GM19324 (cell line): ENCODE data around the gene AFF3.

ENCODE experiments used
- ATAC-seq: cut with Tn5 transposase; IDR thresholded peaks from one replicate; pipeline ENCODE4 v1.9.1; 2021; ENCODE audit warnings: mild to moderate bottlenecking, moderate library complexity; ENCODE audit not compliant: unreplicated experiment, low FRiP score

Gene AFF3

GRCh38 chr2:99867770-99868169 lies 274.6 kb downstream of the AFF3 start:
- ATAC-seq: no peak

DNA sequence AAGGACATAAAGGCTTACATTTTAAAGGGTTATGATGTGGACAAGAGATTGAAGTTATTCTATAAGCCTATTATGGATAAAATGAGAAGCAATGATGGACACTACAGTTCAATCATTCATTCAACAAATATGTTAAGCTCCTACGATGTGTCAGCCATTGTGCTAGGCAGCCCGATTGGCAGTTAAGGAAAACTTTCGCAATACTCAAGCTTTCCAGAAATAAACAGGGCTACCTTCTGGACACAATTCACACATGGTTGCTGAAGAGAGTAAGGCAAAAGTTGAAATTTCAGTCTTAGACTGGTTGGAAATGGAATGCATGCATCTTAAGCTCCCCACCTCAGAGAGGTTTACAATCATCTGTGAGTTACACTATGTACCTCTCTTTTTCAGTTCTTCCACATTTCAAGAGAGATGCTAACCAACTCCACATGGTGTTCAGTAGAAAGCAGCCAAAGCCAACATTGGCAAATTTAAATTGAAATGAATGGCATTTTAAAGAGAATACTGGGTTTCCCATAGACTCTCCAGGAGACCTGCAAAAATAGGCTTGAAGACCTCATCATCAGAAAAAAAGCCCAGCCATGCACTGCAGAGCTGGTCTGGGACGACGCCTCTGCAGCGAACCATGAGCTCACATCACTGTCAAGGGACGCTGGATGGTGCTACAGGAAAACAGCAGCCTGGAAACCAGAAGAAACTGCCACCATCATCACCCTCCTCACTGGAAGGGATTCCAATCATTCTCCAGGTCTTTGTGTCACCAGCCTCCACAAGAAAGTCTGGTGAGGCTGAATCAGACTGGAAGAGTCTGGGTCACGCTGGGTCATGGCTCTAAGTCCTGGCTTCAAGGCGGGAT lies 276.3 kb downstream of the AFF3 start:
- no peak for ATAC-seq

GRCh38 chr2:99864561-99865553 lies 277.5 kb downstream of the AFF3 start:
- no peak for ATAC-seq

DNA sequence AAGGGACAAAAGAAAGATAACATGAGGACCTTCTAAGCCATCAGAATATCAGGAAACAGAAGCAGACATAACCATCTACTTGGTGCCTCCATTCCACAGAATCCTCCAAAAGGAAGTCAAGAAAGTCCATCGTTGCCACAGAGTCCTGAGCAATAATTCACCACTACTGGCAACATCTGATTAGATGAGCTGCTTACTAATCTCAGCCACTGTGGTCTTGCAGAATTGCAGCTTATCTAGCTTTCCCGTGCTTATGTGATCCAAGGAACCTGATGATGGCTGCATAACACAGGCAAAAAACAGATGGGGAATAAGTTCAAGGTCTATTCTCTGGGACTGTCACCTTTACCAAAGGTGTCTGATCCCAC lies 278.5 kb downstream of the AFF3 start:
- ATAC-seq: no peak

- ATAC-seq: no peak
These were observed 279.0 kb downstream of the AFF3 start for GRCh38 chr2:99863236-99863902.

DNA sequence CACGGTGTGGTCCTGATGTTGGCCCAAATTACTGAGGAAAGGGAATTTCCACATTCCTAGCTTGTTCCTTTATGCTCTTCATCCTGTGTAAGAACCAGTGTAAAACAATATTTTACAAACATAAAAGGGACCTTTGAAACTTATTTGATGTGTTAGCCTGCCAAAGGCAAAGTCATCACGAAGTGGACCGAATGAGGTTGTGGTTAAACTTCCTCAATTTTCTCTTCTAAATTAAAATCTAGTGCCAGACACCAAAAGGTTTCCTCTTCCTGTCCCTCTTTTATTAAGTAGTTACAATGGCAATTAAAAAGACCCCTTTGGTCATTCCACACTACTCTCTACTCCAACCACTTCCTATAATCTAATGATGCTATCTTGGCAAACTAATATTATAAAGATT lies 279.8 kb downstream of the AFF3 start:
- ATAC-seq: no peak

DNA sequence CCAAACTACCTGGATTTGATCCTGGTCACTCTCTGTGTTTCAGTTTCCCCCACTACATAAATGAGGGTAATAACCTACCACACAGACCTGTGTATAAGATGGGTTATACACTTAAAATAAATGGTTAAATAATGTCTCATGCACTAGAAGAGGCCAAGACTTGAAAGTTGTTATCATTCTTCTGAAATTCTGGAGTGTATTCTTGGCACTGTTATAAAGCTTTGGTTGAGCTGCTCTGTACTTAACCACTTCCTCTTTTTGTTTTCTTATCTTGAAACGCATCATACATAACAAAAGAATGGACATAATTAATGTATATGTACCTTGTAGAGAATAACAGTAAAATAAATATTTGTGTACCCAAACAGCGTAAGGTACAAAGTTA lies 281.0 kb downstream of the AFF3 start:
- ATAC-seq: no peak

GRCh38 chr2:99860720-99861375 lies 281.5 kb downstream of the AFF3 start:
- no peak for ATAC-seq

GRCh38 chr2:99858951-99859596 lies 283.3 kb downstream of the AFF3 start:
- ATAC-seq: no peak

GRCh38 chr2:99857867-99858444 lies 284.4 kb downstream of the AFF3 start:
- ATAC-seq: no peak

GRCh38 chr2:99857372-99857771 lies 285.0 kb downstream of the AFF3 start:
- ATAC-seq: no peak

DNA sequence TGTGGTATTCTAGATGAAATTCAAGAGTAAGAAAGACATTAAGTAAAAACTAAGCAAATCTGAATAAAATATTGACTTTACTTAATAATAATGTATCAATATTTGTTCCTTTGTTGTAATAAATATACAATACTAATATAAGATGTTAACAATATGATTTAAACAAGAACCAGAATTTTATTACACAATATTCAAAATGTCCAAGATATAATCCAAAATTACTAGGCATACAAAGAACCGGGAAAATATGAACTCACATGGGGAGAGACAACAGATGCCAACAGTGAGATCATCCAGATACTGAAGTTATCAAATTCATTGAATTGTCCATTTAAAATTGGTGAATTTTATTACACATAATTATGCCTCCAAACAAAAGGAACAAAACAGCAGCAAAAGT lies 286.3 kb downstream of the AFF3 start:
- no peak for ATAC-seq

DNA sequence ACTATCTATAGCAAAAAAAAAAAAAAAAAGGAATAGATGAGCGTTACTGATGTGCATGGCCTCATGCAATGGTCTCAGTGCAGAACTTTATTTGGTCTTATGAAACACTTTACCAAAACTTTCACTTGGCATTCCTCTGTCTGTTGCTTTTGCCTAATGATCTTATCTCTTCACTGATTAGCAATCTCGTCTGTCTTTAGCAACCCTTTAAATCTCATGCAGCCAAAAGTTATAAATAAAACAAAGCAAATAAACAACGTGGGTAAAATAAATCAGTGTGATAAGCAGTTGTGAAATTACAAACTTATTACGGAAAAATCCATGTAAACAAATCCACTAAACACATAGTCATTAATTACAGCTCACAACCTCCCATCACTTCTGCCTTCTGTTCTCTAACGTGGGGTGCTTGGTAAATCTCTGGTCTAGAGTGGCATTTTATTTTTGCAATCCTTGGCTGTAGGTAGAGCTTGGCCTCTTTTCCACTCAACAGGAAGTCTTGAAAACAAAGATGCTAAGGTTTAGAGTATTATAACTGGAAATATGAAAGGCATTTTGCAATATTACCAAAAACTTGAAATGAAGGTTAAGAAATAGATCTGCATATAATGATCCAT lies 288.0 kb downstream of the AFF3 start:
- no peak for ATAC-seq

GRCh38 chr2:99852956-99853355 lies 289.4 kb downstream of the AFF3 start:
- ATAC-seq: no peak

DNA sequence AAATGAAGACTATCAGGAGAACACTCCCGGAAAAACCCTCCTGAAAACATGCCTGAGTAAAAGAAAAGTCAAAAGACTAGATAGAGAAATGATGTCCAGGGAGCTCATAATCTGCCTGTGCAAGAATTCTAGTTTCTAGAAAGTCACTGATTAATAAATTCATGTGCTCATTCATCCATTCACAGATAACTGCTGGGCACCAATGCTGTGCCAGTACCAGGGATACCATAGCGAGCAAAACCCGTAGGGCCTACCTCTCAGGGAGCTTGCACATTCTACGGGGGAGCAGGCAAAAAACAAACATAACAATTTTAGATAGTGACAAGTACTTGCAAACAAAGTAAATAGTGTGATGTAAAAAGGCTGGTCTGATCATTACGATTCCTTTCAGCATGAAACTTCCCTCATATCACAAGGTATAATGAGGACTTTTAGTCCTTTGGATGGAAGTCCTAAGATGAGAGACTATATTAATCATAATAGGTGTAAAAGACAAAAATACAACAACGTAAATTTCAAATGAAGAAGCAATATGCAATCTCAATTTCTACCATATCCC lies 289.9 kb downstream of the AFF3 start:
- ATAC-seq: no peak

DNA sequence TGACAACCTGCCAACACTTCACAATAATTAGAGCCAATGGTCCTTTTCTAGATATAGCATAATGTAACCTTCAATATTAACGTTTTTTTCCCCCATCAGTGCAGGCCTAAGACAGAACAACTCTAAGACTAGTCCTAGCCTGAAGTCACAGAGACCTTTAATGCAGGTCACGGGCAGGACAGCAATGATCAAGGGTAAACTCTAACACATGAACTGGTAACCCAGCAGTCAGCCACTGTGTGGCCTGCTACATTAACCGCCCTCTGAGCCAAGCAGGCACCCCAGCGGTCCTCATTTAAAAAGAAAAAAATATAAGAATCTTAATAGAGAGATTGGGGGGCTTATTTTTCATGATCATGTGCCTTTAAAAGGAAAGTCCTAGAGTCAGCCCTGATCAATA lies 290.6 kb downstream of the AFF3 start:
- no peak for ATAC-seq

GRCh38 chr2:99851089-99851488 lies 291.3 kb downstream of the AFF3 start:
- ATAC-seq: no peak

GRCh38 chr2:99850084-99850710 lies 292.2 kb downstream of the AFF3 start:
- ATAC-seq: no peak
